Aorta (tissue), 5 donors: ENCODE measurements around the gene FARP2. TPM values are rescaled to one million over a fixed set of nuclear protein-coding genes. Genes with fewer than 3 reads are reported as not detected.

Experiments used
- ATAC-seq: fragments of 200-7000 bp; cut with Tn5 transposase; one replicate; pipeline ENCODE4 v1.9.1; 2022; ENCODE audit warnings: moderate library complexity; ENCODE audit not compliant: low FRiP score
- DNase-seq, 2 donors: peaks; one replicate each; pipeline ENCODE4 v3.0.0-alpha.2; 2020
- H3K27ac ChIP-seq, 2 donors: one replicate each; pipeline ENCODE4 v1.5.1; 2013; ENCODE audit warnings: low read length in 2 of 2, mild to moderate bottlenecking in 2 of 2, moderate library complexity in 2 of 2, control low read depth in 1 of 2, inconsistent platforms in 1 of 2, low read depth in 1 of 2
- H3K27me3 ChIP-seq, 2 donors: one replicate each; pipeline ENCODE4 v1.6.1; 2013; ENCODE audit warnings: control low read depth in 1 of 2, low read length in 1 of 2, mild to moderate bottlenecking in 1 of 2, moderate library complexity in 1 of 2; ENCODE audit not compliant: insufficient read depth in 2 of 2, control insufficient read depth in 1 of 2
- H3K36me3 ChIP-seq, 2 donors: one replicate each; pipeline ENCODE4 v1.6.1; 2013; ENCODE audit warnings: control low read depth in 1 of 2, low read length in 1 of 2, mild to moderate bottlenecking in 1 of 2; ENCODE audit not compliant: insufficient read depth in 2 of 2, control insufficient read depth in 1 of 2
- H3K4me1 ChIP-seq, 2 donors: one replicate each; pipeline ENCODE4 v1.6.1; 2013; ENCODE audit warnings: low read length in 2 of 2, control low read depth in 1 of 2, mild to moderate bottlenecking in 1 of 2, moderate library complexity in 1 of 2; ENCODE audit not compliant: insufficient read depth in 2 of 2, control insufficient read depth in 1 of 2
- H3K4me3 ChIP-seq, 2 donors: one replicate each; pipeline ENCODE4 v1.5.1; 2013; ENCODE audit warnings: low read length in 2 of 2, control low read depth in 1 of 2, mild to moderate bottlenecking in 1 of 2
- H3K9me3 ChIP-seq: one replicate; pipeline ENCODE4 v1.6.1; 2013; ENCODE audit warnings: mild to moderate bottlenecking, low read length; ENCODE audit not compliant: control insufficient read depth
- WGBS, 2 donors: extraction: QIAGEN DNeasy Blood & Tissue Kit; methylation state at CpG; one replicate each; pipeline ENCODE4 v1.1.7; 2013; 5-methylcytosine and 5-hydroxymethylcytosine counted together
- intact Hi-C, 2 donors: fragments of 100-400 bp; cut with DNase I; formaldehyde crosslinking; loops; one replicate each; pipeline versions ENCODE4 v1.14.2 to v1.15.0; 2022
- polyA plus RNA-seq, 2 donors: library from polyadenylated mRNA; stranded (reverse); fragments of 200-250 nt; gene quantifications; one replicate each; pipeline ENCODE4 v1.2.3, GENCODE V29; 2013
- total RNA-seq, 2 donors: library from RNA; stranded (reverse); fragmentation: NEBNext Ultra II Directional; extraction: Animal tissue kit (Norgen Biotek cat#: 25700); gene quantifications; one replicate each; pipeline ENCODE4 v1.2.1, GENCODE V29; 2021
- donor health status: healthy with polysubstance abuse.
- donor health status: Bipolar disorder and iron deficiency.
- donor health status: DM: no; HTN: no; CAD: no.
- donor health status: DM: no; HTN: no; CAD: no.
- donor health status: DM: yes; HTN: yes; CAD: no.

FARP2 gene
- total and polyA plus RNA-seq, 4 donors: 16.4 to 64.4 (median 48.7) TPM

DNA sequence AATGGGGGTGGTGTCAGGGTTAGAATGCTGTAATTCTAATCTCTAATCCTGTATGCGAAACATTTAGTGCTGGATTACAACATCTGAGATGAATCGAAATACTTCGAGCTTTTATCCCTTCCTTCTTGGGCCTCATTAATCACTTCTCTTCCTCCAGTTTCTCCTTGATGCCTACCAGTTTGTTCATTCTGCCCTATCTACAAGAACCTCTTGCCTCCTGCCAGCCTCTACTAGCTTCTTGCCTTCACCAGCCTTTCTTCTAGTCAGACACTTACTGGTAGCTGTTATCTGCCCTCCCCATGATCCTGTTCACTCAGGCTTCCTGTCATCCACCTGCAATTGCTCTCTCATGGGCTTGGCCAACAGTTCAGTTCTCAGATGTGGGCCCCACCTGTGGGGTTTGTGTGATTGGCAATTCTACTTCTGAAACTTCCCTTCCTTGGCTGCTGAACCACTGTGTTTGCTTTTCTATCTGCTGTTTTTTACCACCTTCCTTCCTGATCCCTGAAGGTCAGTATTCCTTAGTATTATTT is 15.4 kb upstream of the FARP2 start:
- WGBS, 2 donors: 43 to 49% methylated on average over 3 of the region's 3 CpGs
- Histone ChIP-seq H3K4me3 (no peak overlapping the region), H3K4me1 (peaks cover 3 to 10% of the 10 kb centered on the region in 2 donors), H3K9me3 (no peaks in the 10 kb centered on the region), H3K27me3 (no peaks in the 10 kb centered on the region), H3K27ac (peak overlapping the region; percentile 22 to 28), H3K36me3 (peaks cover 6 to 7% of the 10 kb centered on the region in 2 donors)
- no peak for DNase-seq
- intact Hi-C loops: no loop called here
- ATAC-seq: no peak

DNA sequence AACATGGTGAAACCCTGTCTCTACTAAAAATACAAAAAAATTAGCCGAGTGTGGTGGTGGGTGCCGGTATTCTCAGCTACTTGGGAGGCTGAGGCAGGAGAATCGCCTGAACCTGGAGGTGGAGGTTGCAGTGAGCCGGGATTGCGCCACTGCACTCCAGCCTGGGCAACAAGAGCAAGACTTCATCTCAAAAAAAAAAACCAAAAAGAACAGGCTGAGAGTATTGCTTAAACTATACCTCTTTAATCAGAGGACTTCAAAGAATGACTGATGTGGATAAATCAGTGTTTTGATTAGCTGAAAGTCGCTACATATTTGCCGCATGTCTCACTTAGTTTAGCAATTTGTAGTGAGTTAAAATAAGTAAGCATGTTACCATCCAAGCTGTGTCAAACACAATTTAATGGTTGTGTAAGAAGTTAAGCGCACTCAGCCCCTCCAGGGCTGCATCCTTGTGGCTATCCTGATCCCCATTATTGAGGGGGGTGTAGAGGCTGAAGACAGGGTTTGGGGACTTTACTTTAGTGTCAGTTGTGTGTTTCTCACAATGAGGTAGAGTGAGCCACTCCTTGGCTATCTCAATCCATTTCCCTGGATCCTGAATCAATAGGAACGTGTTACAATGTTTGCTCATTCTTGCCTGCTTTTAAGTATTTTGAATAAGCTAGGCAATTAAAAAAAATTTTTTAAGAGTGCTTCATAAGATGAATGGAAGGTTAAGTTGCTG is 11.0 kb upstream of the FARP2 start:
- Histone ChIP-seq H3K36me3 (peaks cover 8 to 12% of the 10 kb centered on the region in 2 donors), H3K9me3 (no peaks in the 10 kb centered on the region), H3K27me3 (no peaks in the 10 kb centered on the region), H3K4me1 (peaks cover 3 to 6% of the 10 kb centered on the region in 2 donors), H3K4me3 (no peak overlapping the region), H3K27ac (no peak overlapping the region)
- intact Hi-C loops: no loop called here
- ATAC-seq: no peak
- WGBS, 2 donors: 84 to 87% methylated on average over 9 of the region's 9 CpGs
- no peak for DNase-seq

DNA sequence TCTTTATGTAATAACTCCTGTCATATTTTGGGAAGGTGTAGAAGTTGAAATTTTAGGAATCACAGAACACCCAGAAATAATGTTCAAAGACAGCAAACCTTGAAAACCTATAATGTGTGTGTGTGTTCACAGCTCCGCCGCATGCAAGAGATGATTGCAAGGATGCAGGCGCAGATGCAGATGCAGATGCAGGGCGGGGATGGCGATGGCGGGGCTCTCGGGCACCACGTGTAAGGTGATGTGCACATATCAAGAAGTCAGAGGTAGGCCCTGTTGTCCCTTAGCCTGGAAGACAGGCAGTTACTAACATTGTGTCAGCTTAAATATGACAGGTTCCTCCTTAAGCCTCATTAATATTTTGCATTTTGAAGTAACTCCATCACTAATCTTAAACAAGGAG is 6.1 kb upstream of the FARP2 start:
- no peak for ATAC-seq
- Histone ChIP-seq H3K36me3 (peaks cover 5 to 9% of the 10 kb centered on the region in 2 donors), H3K4me3 (no peak overlapping the region), H3K27ac (no peak overlapping the region), H3K27me3 (no peaks in the 10 kb centered on the region), H3K4me1 (no peaks in the 10 kb centered on the region), H3K9me3 (no peaks in the 10 kb centered on the region)
- WGBS, 2 donors: 92 to 94% methylated on average over 8 of the region's 8 CpGs
- intact Hi-C loops: loop anchor here in 1 of 2 donors (5.0 kb wide), 1 partner anchor 33 kb away; the partner anchor contains the start of genes HDLBP and SEPTIN2
- no peak for DNase-seq

- peaks cover 5 to 9% of the 10 kb centered on the region in 2 donors for H3K36me3 ChIP-seq
- H3K4me1 ChIP-seq: no peaks in the 10 kb centered on the region
- WGBS, 2 donors: 79 to 80% methylated on average over 2 of the region's 2 CpGs
- no peaks in the 10 kb centered on the region for H3K9me3 ChIP-seq
- H3K27me3 ChIP-seq: no peaks in the 10 kb centered on the region
- no peak overlapping the region for H3K27ac ChIP-seq
- intact Hi-C loops: loop anchor here in 1 of 2 donors (5.0 kb wide), 1 partner anchor 33 kb away; the partner anchor contains the start of genes HDLBP and SEPTIN2
- DNase-seq (no peak), ATAC-seq (no peak)
- H3K4me3 ChIP-seq: no peak overlapping the region
These were observed 5.6 kb upstream of the FARP2 start for GRCh38 chr2:241350530-241350877.

DNA sequence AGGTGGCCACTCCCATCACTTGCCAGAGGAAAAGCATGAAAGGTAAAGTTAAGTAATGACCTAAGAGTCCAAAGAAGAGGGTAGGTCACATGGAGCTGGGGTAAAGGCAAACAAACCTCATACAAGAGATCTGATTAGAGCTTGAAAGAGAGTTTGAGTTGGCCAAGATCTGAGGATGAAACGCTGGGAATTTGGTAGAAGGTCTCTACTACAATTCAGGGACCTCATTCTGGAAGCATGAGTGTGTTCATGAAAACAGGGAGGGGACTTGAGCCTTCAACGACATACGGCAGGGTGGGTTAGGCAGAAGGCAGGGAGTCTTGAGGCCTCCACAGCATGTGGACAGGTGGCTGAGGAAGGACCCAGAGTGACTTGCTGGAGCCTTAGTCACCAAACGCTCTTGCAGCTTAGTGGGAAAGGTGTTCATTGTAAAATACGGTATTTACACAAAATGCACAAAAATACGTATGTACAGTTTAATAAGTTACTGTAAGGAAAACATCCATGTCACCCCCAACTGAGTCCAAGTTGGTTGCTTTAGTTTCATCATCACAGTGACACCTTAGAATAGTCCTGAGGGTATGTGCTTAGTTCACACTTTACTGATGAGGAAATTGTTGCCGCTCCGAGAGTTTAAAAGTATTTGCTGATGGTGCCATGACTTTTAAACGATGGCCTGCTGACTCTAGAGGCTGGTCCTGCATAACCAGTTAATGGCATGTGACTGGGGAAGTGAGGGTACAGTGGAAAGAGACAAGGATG is 5.0 kb upstream of the FARP2 start:
- no peaks in the 10 kb centered on the region for H3K4me1 ChIP-seq
- intact Hi-C loops: loop anchor here in 1 of 2 donors (5.0 kb wide), 1 partner anchor 34 kb away; the partner anchor contains the start of genes HDLBP and SEPTIN2
- no peak for DNase-seq
- no peak overlapping the region for H3K4me3 ChIP-seq
- WGBS, 2 donors: 64 to 73% methylated on average over 9 of the region's 9 CpGs
- ATAC-seq: no peak
- peaks cover 5 to 7% of the 10 kb centered on the region in 2 donors for H3K36me3 ChIP-seq
- H3K27me3 ChIP-seq: no peaks in the 10 kb centered on the region
- H3K27ac ChIP-seq: no peak overlapping the region
- H3K9me3 ChIP-seq: no peaks in the 10 kb centered on the region

DNA sequence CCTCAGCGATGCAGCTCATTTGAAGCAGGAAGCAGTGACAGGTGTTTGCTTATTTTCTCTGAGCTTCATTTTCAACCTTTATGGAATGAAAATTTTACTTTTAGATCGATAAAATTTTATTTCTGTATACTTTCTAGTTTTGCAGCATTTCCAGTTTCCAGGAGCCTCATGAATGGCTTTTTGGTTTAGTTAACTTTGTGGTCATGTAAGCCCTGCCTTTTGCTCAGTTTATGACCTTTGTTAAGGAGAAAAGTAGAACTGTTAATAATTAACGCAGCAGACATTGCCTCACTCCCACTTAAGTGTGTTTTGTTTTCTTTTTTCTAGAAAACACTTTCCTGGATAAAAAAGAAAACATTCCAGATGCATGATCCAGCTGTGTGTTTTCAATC is 4.4 kb upstream of the FARP2 start:
- H3K36me3 ChIP-seq: peaks cover 2 to 6% of the 10 kb centered on the region in 2 donors
- no peaks in the 10 kb centered on the region for H3K9me3 ChIP-seq
- WGBS, 2 donors: 54 to 55% methylated on average over 3 of the region's 3 CpGs
- DNase-seq (no peak), ATAC-seq (no peak)
- H3K4me1 ChIP-seq: no peaks in the 10 kb centered on the region
- intact Hi-C loops: loop anchor here in 1 of 2 donors (5.0 kb wide), 1 partner anchor 34 kb away; the partner anchor contains the start of genes HDLBP and SEPTIN2
- H3K27ac ChIP-seq: no peak overlapping the region
- no peak overlapping the region for H3K4me3 ChIP-seq
- no peaks in the 10 kb centered on the region for H3K27me3 ChIP-seq

- intact Hi-C loops: loop anchor here in 1 of 2 donors (5.0 kb wide), 1 partner anchor 35 kb away; the partner anchor contains the start of genes HDLBP and SEPTIN2
- H3K4me3 ChIP-seq: no peak overlapping the region
- H3K27ac ChIP-seq: no peak overlapping the region
- H3K27me3 ChIP-seq: no peaks in the 10 kb centered on the region
- ATAC-seq (no peak), DNase-seq (no peak)
- H3K4me1 ChIP-seq: no peaks in the 10 kb centered on the region
- peaks cover 0 to 6% of the 10 kb centered on the region in 2 donors for H3K36me3 ChIP-seq
- H3K9me3 ChIP-seq: no peaks in the 10 kb centered on the region
- WGBS, 2 donors: 83% methylated on average over 3 of the region's 3 CpGs
These were observed 3.9 kb upstream of the FARP2 start for GRCh38 chr2:241352227-241352626.
